SK-N-DZ (cell line): ENCODE results near the gene BPI. TPM values are rescaled to one million over a fixed set of nuclear protein-coding genes. Genes with fewer than 3 reads are reported as not detected.
"Not testable (repeated sequence)": the region's sequence is repeated elsewhere in the genome, so short reads cannot be mapped to it uniquely, and the experiment has no call there.

ENCODE experiments used
- DNase-seq: peaks from one replicate; pipeline ENCODE4 v3.0.0-alpha.2; 2015; ENCODE audit warnings: low spot score
- polyA plus RNA-seq, 2 experiments: library from polyadenylated mRNA; depleted of rRNA; stranded (reverse); fragments of >200 nt; gene quantifications; 2 replicates each; pipeline ENCODE4 v1.2.3, GENCODE V29; 2014

BPI gene
- polyA plus RNA-seq (2014; cell fraction: cytosol; rRNA removed) = not detected in 2 replicates
- not detected in 2 replicates for polyA plus RNA-seq (2014; cell fraction: nucleus; rRNA removed)

- no peak for DNase-seq
These were observed at the start of gene BPI for GRCh38 chr20:38303908-38304379. Gene BPI (plus strand): TSS chr20:38304156. CDS start chr20:38304224, 68 bp downstream.

- not testable (repeated sequence) for DNase-seq
These were observed 49.3 kb upstream of the BPI start for GRCh38 chr20:38254621-38255020.

DNA sequence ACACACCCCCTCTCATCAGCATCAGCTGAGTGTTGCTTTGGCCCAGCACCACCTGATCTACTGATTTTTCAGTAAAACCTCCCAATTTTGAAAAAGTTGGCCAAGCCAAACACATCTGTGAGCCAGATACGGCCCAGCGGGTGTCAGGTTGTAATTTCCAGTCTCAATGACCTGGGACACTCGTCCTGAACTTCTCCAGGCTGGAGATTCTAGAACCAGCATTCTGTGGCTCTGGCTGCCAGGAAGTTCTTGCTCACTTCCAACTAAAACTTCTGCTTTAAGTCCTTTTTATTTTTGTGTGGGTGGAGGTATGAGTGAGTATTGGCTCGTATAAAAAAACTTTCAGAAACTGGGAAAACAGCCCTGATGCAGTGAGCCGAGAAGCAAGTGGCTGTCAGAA, 48.6 kb upstream of the BPI start:
- no peak for DNase-seq

DNA sequence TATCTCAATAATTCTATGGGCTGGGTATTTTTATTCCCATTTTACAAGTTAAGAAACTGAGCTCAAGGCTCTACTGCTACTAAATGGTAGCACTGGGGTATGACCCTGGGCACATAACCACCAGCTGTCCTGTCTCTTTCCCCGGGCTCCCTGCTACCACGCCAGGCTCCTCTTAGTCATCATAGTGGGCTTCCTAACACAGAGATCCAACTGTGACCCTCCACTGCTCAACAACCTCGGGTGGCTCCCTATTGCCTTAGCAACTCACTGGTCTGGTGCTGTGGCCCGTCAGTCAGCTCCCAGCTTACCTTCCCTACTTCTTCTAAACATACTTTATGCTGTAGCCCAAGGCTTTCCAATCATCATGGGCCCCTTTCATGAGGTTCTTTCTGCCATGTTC, 47.9 kb upstream of the BPI start:
- no peak for DNase-seq

GRCh38 chr20:38256966-38257365, 47.0 kb upstream of the BPI start:
- DNase-seq = no peak

DNA sequence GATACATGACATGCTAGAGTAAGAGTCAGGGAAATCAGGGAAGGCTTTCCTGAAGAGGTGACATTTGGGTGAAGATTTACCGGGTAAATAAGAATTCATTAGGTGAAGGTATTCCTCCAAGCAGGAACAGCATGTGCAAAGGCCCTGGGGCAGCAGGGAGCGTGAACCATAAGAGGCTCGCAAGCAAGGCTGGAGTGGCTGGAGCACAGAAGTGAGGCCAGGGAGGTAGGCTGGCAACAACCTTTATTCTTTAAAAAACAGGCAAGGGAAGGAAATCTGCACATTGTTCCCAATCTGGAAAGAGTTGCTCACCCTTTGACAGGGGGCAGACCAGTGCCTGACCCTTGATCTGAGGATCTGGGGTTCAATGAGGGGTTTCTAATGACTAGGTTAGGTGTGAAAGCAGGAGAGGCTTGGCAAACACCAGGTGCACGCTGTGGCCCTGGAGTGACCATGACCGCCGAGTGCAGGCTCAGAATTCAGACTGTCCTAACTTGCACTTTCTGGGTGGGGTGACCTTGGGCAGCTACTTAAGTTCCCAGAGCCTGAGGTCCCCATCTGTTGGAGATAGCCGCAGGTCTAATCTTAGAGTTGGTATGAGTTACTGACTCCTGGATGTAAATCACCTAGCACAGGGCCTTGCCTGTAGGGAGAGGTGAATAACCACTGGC, 45.3 kb upstream of the BPI start:
- no peak for DNase-seq

DNA sequence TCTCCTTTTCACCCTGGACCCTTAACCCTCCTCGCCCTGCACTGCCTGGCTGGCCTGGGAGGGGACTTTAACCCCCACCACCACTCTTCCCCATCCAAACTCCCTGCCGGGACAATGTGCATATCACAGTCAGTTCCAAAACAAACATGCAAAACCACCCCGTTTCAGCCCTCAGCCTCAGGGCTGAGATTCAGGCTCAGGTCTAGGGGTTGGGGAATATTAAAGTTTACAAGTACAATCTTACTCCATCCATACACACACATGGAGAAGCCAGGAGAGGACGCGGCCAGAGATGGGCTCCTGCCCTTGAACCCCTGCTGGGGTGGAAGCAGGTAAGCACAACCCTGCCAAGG, 44.0 kb upstream of the BPI start:
- no peak for DNase-seq

GRCh38 chr20:38260378-38261053, 43.4 kb upstream of the BPI start, which contains the start of gene KIAA1755:
Gene KIAA1755 (minus strand): TSS chr20:38260735. CDS start chr20:38260500, 235 bp downstream.
- no peak for DNase-seq

- no peak for DNase-seq
These were observed 42.9 kb upstream of the BPI start for GRCh38 chr20:38261054-38261390.

DNA sequence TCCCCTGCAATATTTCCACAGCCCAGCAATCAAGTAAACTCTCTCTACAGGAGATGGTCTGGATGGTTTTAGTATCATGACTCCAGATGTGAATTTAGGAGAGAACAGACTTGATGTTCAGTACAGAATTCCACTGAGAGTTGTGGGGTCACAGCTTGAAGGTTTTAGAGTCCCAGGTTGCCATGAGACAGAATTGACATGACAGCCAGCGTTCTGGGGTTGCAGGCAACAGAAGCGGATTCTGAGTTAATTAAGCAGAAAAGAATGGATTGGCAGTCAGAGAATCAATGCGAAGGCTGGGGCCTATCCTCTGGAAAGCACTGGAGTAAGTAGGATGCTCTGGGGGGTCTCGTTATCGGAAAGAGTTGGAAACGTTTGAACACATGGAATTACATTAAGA, 41.0 kb upstream of the BPI start:
- no peak for DNase-seq

DNA sequence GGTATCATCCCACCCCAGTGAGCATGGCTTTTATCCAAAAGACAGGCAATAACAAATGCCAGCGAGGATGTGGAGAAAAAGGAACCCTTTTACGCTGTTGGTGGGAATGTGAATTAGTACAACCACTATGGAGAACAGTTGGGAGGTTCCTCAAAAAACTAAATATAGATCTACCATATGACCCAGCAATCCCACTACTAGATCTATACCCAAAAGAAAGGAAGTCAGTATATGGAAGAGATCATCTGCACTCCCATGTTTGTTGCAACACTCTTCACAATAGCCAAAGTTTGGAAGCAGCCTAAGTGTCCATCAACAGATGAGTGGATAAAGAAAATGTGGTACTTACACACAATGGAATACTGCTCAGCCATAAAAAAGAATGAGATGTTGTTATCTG, 37.5 kb upstream of the BPI start:
- no peak for DNase-seq

DNA sequence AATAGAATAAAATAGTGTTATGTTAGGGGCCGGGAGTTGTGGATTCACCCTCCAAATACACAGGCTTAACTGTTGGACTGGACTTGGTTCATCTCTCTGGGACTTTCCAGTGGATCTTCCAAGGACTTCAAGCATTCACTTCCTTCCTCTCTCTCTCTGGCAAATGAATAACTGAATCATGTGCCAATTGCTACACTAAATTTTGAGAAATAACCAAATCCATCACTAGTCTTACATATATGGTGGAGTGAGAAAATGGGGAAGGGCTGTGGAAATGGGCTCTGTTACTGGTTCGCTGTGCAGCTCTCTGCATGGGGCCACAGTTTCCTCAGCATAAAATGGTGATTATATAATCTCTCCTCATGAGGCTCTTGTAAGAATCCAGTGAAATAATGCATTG, 36.7 kb upstream of the BPI start:
- no peak for DNase-seq

GRCh38 chr20:38267901-38268514, 35.9 kb upstream of the BPI start:
- DNase-seq = no peak

DNA sequence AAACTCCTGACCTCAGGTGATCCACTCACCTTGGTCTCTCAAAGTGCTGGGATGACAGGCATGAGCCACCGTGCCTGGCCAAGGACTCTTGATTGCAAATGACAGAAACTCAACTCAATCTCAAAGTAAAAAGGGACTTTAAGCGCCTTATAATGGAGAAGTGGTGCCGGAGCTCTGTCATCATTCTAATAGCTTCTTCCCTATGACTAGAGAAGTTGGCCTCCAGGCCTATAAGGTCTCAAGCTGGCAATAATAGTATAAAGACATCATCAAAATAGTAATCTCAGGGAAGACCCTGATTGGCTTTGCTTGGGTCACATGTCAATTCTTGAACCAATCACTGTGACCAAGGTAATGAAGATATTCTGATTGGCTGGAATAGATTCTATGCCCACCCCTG, 34.9 kb upstream of the BPI start:
- DNase-seq = no peak

- DNase-seq = no peak
These were observed 34.2 kb upstream of the BPI start for GRCh38 chr20:38269715-38270114.

- DNase-seq = no peak
These were observed 32.9 kb upstream of the BPI start for GRCh38 chr20:38270869-38271605.

DNA sequence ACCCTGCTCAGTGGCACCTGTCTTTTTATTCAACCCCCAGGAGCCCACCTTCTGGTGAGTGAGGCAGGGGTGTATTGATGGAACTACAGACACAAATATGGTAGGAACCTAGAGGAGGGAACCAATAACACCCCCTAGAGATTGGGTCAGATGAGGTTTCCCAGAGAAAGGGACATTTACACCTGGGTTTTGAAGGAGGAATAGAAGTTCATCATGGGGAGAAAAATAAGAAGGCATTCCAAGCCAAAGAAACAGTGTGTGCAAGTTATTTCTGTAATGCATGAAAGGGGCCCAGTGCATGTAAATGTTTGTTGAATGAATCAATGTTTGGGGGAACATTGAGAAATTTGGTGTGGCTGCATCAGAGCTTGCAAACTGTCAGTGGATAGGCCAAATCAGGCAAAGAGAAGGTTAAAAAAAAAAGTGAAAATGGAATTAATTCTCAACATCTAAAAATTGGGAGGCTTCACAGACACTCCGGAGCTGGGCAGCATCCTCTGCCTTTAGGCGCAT, 32.3 kb upstream of the BPI start:
- no peak for DNase-seq

DNA sequence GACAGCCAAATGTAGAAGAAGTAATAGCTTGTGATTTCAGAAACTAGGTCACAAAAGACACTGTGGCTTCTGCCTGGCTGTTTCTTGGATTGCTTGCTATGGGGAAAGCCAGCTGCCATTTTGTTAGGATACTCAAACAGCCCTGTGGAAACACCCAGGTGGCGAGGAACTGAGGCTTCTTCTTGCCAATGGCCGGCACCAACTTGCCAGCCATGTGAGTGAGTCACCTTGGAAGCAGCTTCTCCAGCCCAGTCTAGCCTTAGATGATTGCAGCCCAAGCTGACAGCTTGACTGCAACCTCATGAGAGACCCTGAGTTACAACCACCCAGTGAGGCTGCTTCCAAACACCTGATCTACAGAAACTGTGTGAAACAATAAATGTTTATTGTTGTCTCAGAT, 31.6 kb upstream of the BPI start:
- no peak for DNase-seq

DNA sequence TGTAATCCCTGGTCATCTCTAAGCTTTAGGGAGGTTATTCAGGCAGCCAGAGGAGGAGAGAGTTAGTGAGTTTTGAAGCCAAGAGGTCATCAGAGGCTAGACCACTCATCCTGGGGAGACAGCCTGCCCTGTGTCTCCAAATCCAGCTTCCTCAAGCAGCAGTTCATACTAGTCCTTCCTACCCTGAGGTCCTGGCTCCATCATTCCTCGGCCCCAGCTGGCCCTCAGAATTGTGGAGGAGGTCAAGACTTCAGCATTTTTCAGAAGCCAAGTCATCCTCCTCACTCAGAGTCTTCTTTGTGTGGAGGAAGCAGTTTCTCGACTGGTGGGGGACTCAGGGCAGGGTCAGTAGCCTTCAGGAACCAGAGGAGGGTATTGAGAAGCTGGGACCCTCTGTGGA, 31.0 kb upstream of the BPI start:
- no peak for DNase-seq

DNA sequence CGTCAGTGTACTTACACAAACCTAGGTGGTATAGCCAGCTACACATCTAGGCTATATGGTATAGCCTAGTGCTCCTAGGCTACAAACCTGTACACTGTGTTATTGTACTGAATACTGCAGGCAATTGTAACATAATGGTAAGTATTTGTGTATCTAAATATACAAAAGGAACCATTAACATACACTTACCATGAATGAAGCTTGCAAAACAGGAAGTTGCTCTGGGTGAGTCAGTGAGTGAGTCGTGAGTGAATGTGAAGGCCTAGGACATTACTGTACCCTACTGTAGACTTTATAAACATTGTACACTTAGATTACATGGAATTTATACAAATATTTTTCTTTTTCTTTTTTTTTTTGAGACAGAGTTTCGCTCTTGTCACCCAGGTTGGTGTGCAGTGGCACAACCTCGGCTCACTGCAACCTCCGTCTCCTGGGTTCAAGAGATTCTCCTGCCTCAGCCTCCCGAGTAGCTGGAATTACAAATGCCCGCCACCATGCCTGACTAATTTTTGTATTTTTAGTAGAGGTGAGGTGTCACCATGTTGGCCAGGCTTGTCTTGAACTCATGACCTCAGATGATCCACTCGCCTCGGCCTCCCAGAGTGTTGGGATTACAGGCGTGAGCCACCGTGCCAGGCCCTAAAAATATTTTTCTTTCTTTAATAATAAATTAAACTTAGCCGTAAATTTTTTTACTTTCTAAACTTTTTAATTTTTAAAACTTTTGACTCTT, 28.0 kb upstream of the BPI start:
- no peak for DNase-seq

- DNase-seq = no peak
These were observed 26.7 kb upstream of the BPI start for GRCh38 chr20:38277285-38277684.
